ENCODE data around the gene EFCAB12. TPM values are rescaled to one million over a fixed set of nuclear protein-coding genes. Genes with fewer than 3 reads are reported as not detected.

The EFCAB12 gene
- total RNA-seq, 1 experiment from 2014 or later, result 2.2 TPM

- no peak for DNase-seq
- Histone ChIP-seq H3K9me3 (ENCODE audit: insufficient read depth, low read depth) (no peaks in the 10 kb centered on the region), H3K27me3 (ENCODE audit: insufficient read depth, low read depth) (no peaks in the 10 kb centered on the region), H2AFZ (no peak overlapping the region), H3K36me3 (ENCODE audit: low read depth) (0 out of 2 replicates have a peak, but pooled peaks cover 4% of the 10 kb centered on the region), H3K79me2 (ENCODE audit: low read depth) (no peaks in the 10 kb centered on the region), H3K4me1 (replicated peaks; ENCODE audit: insufficient read depth) (peaks cover 33% of the 10 kb centered on the region), H4K20me1 (ENCODE audit: insufficient read depth) (no peaks in the 10 kb centered on the region), H3K27ac (no peak overlapping the region), H3K9me2 (ENCODE audit: insufficient read depth) (no peaks in the 10 kb centered on the region), H3F3A (ENCODE audit: insufficient read depth, low read depth) (peaks cover 31% of the 10 kb centered on the region), H3K4me2 (no peak overlapping the region), H3K4me3 (no peak overlapping the region)
- intact Hi-C loops (cut with micrococcal nuclease; ENCODE audit: unreplicated experiment), result no loop called here
- ChIA-PET POLR2A (ENCODE audit: unreplicated experiment) (no interaction called here), CTCF (no interaction called here)
- no peak for TF ChIP-seq EZH2 (IDR thresholded peaks at IDR 0.05; ENCODE audit: low read depth)
- no peak for TF ChIP-seq CTCF (conservative IDR thresholded peaks at IDR 0.05)
- no TSS peak for BruUV-seq (replicated peaks)
These were observed 35.3 kb upstream of the EFCAB12 start for GRCh38 chr3:129463716-129464115.

GRCh38 chr3:129463094-129463493 is 34.7 kb upstream of the EFCAB12 start:
- H3K27me3 ChIP-seq (ENCODE audit: insufficient read depth, low read depth), result no peaks in the 10 kb centered on the region
- H3K9me2 ChIP-seq (ENCODE audit: insufficient read depth), result no peaks in the 10 kb centered on the region
- intact Hi-C loops (cut with micrococcal nuclease; ENCODE audit: unreplicated experiment), result no loop called here
- H3K4me3 ChIP-seq, result no peak overlapping the region
- H3K4me2 ChIP-seq, result no peak overlapping the region
- 0 out of 2 replicates have a peak, but pooled peaks cover 4% of the 10 kb centered on the region for H3K36me3 ChIP-seq (ENCODE audit: low read depth)
- H3K9me3 ChIP-seq (ENCODE audit: insufficient read depth, low read depth), result no peaks in the 10 kb centered on the region
- CTCF ChIA-PET, result no interaction called here
- POLR2A ChIA-PET (ENCODE audit: unreplicated experiment), result no interaction called here
- peaks cover 33% of the 10 kb centered on the region for H3K4me1 ChIP-seq (replicated peaks; ENCODE audit: insufficient read depth)
- H3K27ac ChIP-seq, result no peak overlapping the region
- no TSS peak for BruUV-seq (replicated peaks)
- H2AFZ ChIP-seq, result no peak overlapping the region
- no peaks in the 10 kb centered on the region for H4K20me1 ChIP-seq (ENCODE audit: insufficient read depth)
- H3F3A ChIP-seq (ENCODE audit: insufficient read depth, low read depth), result peaks cover 31% of the 10 kb centered on the region
- TF ChIP-seq EZH2 (IDR thresholded peaks at IDR 0.05; ENCODE audit: low read depth) (no peak), CTCF (conservative IDR thresholded peaks at IDR 0.05) (no peak)
- H3K79me2 ChIP-seq (ENCODE audit: low read depth), result no peaks in the 10 kb centered on the region
- no peak for DNase-seq

GRCh38 chr3:129462361-129462968 is 34.0 kb upstream of the EFCAB12 start:
- no TSS peak for BruUV-seq (replicated peaks)
- ChIA-PET POLR2A (ENCODE audit: unreplicated experiment) (no interaction called here), CTCF (no interaction called here)
- H3K9me3 ChIP-seq (ENCODE audit: insufficient read depth, low read depth), result no peaks in the 10 kb centered on the region
- no peaks in the 10 kb centered on the region for H3K27me3 ChIP-seq (ENCODE audit: insufficient read depth, low read depth)
- intact Hi-C loops (cut with micrococcal nuclease; ENCODE audit: unreplicated experiment), result no loop called here
- H3K9me2 ChIP-seq (ENCODE audit: insufficient read depth), result no peaks in the 10 kb centered on the region
- TF ChIP-seq CTCF (conservative IDR thresholded peaks at IDR 0.05) (no peak), EZH2 (IDR thresholded peaks at IDR 0.05; ENCODE audit: low read depth) (no peak)
- H3K4me3 ChIP-seq, result no peak overlapping the region
- no peaks in the 10 kb centered on the region for H3K79me2 ChIP-seq (ENCODE audit: low read depth)
- peak overlapping the region; percentile 60 for H3K4me2 ChIP-seq
- no peaks in the 10 kb centered on the region for H4K20me1 ChIP-seq (ENCODE audit: insufficient read depth)
- H3F3A ChIP-seq (ENCODE audit: insufficient read depth, low read depth), result peaks cover 31% of the 10 kb centered on the region
- H2AFZ ChIP-seq, result no peak overlapping the region
- no peak overlapping the region; the same call in 1 of the 2 replicates for H3K27ac ChIP-seq
- 0 out of 2 replicates have a peak, but pooled peaks cover 4% of the 10 kb centered on the region for H3K36me3 ChIP-seq (ENCODE audit: low read depth)
- DNase-seq, result no peak
- peaks cover 33% of the 10 kb centered on the region for H3K4me1 ChIP-seq (replicated peaks; ENCODE audit: insufficient read depth)
